ENCODE results near the gene CFAP58. TPM values are rescaled to one million over a fixed set of nuclear protein-coding genes. Genes with fewer than 3 reads are reported as not detected.

CFAP58 gene
- total and polyA plus RNA-seq, 2 donors (not counting 3 experiments of a cell fraction or from before 2014, with no cell fraction given) = 0.07 to 0.29 TPM

DNA sequence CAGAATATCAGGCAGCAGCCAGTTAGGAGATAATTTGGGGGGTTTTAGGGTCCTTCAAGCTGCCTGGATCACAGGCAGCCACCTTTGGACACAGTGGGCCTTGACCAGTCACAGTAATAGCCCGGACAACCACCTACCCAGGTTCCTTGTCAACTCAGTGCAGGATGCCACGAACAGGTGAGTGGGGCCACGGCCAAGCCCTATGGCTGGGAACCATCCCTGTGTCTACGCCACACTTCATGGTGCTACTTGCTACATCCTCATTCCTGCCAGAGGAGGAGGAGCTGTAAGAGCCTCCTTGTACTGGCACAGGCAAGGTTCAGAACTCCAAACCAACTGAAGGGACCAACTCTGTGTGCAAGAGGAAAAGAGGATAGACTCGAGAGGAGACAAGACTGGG lies 35.3 kb upstream of the CFAP58 start:
- no peak for DNase-seq (ENCODE audit: low read depth, low spot score)
- POLR2A ChIA-PET = no interaction called here
- Histone ChIP-seq H3K9me3 (replicated peaks; ENCODE audit: control insufficient read depth, insufficient read depth, low read length) (no peaks in the 10 kb centered on the region), H3K79me2 (ENCODE audit: control insufficient read depth, insufficient read depth, low read length) (peaks cover 100% of the 10 kb centered on the region), H3K4me2 (ENCODE audit: insufficient read depth, low read length) (no peak overlapping the region), H3K4me3 (replicated peaks in 1 of 3; ENCODE audit: insufficient read depth in 1 of 3, low read depth in 1 of 3, low read length in 3 of 3) (no peak overlapping the region), H3K36me3 (ENCODE audit: control insufficient read depth in 2 of 2, extremely low read depth in 1 of 2, insufficient read depth in 2 of 2, low read length in 2 of 2) (peaks cover 10 to 22% of the 10 kb centered on the region in 2 experiments), H3K4me1 (ENCODE audit: control insufficient read depth, extremely low read depth, insufficient read depth, low read length) (peaks cover 11% of the 10 kb centered on the region), H3K27me3 (ENCODE audit: control insufficient read depth in 2 of 2, insufficient read depth in 2 of 2, low read length in 2 of 2) (no peaks in the 10 kb centered on the region), H2AFZ (ENCODE audit: low read depth, low read length) (no peak overlapping the region), H3K27ac (ENCODE audit: insufficient read depth, low read depth, low read length) (no peak overlapping the region), H3K9ac (replicated peaks; ENCODE audit: extremely low read depth, insufficient read depth, low read length) (no peak overlapping the region), H3K9me1 (replicated peaks; ENCODE audit: control insufficient read depth, extremely low read depth, insufficient read depth, low read length) (no peaks in the 10 kb centered on the region), H4K20me1 (replicated peaks; ENCODE audit: control insufficient read depth, extremely low read depth, insufficient read depth, low read length) (peaks cover 5% of the 10 kb centered on the region)
- TF ChIP-seq, protein P1, sequence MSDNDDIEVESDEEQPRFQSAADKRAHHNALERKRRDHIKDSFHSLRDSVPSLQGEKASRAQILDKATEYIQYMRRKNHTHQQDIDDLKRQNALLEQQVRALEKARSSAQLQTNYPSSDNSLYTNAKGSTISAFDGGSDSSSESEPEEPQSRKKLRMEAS (IDR thresholded peaks at IDR 0.05; ENCODE audit: insufficient read depth, insufficient read length) = no peak
- TF ChIP-seq, protein P2, sequence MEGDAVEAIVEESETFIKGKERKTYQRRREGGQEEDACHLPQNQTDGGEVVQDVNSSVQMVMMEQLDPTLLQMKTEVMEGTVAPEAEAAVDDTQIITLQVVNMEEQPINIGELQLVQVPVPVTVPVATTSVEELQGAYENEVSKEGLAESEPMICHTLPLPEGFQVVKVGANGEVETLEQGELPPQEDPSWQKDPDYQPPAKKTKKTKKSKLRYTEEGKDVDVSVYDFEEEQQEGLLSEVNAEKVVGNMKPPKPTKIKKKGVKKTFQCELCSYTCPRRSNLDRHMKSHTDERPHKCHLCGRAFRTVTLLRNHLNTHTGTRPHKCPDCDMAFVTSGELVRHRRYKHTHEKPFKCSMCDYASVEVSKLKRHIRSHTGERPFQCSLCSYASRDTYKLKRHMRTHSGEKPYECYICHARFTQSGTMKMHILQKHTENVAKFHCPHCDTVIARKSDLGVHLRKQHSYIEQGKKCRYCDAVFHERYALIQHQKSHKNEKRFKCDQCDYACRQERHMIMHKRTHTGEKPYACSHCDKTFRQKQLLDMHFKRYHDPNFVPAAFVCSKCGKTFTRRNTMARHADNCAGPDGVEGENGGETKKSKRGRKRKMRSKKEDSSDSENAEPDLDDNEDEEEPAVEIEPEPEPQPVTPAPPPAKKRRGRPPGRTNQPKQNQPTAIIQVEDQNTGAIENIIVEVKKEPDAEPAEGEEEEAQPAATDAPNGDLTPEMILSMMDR (IDR thresholded peaks at IDR 0.05; ENCODE audit: extremely low read depth in 1 of 2, insufficient read depth in 1 of 2, low read depth in 1 of 2, low read length in 2 of 2) = no peak
- TF ChIP-seq EZH2 (IDR thresholded peaks at IDR 0.05; ENCODE audit: borderline replicate concordance, low read depth, low read length, severe bottlenecking) (no peak), POLR2A (IDR thresholded peaks at IDR 0.05; ENCODE audit: low read depth, low read length) (no peak), MYC (IDR thresholded peaks at IDR 0.05; ENCODE audit: low read depth, low read length) (no peak), POLR2AphosphoS5 (IDR thresholded peaks at IDR 0.05; ENCODE audit: insufficient read depth, low read depth, low read length) (no peak), GATA2 (IDR thresholded peaks at IDR 0.05; ENCODE audit: insufficient read depth, insufficient read length, low read depth, low read length) (no peak), JUN (IDR thresholded peaks at IDR 0.05; ENCODE audit: borderline replicate concordance, insufficient read depth, insufficient read length, low read depth) (no peak)
- dilution Hi-C loops (cut with MboI; ENCODE audit: extremely low pct_ligation_motif_present, low sequenced_read_pairs) (no loop called here), intact Hi-C loops (cut with micrococcal nuclease) (no loop called here)
- no TSS peak for BruUV-seq (replicated peaks)
- CTCF ChIA-PET = interaction anchor here (0.9 to 1.6 kb wide), 2 partner anchors 9 to 13 kb away, joined by 3 to 5 read pairs; no protein-coding TSS in a partner anchor
- FAIRE-seq = no peak
